Activated CD8-positive, alpha-beta memory T cell treated with anti-CD3 and anti-CD28 coated beads for 48 hours (primary cell): ENCODE data around the gene TMEM258.

Source experiments
- DNase-seq, 3 experiments: peaks; one replicate each; pipeline ENCODE4 v3.0.0-alpha.2; 2020; ENCODE audit warnings: low read depth in 2 of 3, low spot score in 2 of 3

The TMEM258 gene

DNA sequence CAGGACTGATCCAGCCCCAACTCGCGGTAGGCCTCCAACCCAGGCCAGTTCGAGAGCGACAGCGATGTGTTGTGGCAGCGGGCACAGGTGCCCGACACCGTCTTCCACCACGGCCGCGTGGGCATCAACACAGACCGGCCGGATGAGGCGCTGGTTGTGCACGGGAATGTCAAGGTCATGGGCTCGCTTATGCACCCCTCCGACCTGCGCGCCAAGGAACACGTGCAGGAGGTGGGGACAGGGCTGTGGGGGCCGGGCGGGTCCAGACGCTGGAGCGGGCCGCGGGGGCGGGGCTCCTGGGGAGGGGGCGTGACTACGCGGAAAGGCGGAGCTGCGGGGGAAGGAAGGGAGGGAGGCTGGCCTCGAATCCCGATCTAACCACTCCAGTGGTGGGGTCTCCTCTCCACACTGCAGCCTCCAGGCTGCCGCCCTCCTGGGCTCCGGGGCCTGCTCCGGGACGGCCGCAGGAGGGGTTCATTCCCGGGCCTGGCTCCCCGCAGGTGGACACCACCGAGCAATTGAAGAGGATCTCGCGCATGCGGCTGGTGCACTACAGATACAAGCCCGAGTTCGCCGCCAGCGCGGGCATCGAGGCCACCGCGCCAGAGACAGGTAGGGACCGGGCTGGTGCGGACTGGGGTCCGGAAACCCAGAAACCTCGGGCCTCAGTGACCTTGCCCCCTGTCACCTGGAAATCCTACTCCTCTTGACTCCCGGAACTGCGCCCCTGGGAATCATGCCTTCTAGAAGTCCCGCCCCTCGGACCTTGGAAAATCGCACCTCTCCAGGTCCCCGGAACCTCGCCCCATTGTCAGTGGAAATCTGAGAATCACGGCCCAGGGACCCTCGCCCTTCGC, 14.9 kb downstream of the TMEM258 start:
- peak in 2 of 3 experiments; percentile 16 to 26 for DNase-seq

DNA sequence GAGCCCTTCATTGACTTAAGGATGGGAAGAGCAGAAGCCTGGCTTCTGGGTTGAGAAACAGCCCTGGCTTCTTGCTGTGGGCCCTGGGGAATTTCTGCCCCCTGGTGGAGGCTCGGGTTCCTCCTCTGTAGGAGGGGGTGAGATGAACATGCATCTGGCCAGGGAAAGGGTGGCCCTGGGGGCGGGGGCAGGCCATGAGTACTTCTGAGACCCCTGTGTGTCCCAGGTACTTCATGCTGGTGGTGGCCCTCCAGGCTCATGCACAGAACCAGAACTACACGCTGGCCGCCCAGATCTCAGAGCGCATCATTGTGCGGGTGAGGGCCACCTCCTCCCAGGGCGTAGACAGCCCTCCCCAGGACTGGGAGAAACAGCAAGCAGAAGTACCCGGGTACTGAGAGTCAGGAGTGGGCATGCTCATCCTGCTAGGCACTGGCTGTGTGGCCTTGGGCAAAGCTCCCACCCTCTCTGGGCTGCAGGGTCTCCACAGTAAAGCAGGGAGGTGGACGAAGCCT, 15.8 kb downstream of the TMEM258 start:
- DNase-seq, result peak in 2 of 3 experiments; percentile 46 to 49

DNA sequence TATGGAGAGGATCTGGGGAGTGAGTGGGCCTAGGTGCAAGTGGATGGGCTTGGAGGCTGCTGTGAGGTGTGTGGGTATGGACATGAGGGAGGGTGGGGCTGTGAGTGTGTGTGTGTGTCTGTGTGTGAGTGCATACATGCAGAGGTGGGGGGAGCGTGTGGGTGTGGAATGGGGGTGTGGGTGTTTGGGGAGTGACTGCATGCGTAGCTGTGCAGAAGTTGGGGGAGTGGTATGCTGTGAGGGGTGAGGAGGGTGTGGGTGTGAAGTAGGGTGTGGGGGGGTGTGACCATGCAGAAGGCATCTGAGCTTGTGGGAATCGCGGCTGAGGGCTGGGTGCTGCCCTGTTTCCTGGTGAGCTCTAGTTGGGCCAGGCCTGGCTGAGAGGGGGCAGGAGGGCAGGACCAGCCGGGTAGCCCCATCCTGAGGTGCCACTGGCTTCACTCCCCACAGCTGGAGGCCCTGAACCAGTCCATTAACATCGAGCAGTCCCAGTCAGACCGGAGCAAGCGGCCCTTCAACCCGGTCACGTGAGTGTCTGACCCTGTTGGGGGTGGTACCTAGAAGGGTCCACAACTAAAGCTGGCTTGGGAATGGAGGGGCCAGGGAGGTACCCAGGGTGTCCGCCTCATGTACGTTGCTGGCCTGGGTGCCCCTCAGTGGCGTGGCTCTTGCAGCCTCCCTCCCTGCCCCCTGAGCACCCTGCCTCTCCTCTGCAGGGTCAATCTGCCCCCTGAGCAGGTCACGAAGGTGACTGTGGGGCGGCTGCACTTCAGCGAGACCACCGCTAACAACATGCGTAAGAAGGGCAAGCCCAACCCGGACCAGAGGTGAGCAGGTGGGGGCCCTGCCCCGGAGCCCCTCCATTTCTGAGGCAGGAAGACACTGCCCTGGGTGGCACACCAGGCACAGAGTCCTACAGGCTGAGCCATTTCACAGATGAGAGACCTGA, 16.5 kb downstream of the TMEM258 start:
- DNase-seq, result no peak

DNA sequence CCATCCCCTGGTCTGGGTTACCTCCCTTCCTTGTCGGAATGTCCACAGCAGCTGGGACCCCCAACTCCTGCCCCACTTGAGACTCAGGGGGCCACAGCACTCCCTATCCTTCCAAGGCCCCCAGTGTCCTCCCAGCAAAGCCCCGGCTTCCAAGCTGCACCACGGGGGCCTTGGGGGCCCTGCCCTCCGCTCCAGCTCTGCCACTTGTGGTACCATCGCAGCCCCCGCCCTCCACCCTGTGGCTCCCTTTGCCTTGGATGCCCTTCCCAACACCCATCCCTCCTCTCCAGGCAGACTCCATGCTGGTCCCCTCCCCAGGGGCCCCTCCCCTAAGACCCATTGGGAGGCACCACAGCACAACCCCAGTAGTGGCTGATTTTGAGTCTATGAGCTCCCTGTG, 17.3 kb downstream of the TMEM258 start:
- no peak for DNase-seq

DNA sequence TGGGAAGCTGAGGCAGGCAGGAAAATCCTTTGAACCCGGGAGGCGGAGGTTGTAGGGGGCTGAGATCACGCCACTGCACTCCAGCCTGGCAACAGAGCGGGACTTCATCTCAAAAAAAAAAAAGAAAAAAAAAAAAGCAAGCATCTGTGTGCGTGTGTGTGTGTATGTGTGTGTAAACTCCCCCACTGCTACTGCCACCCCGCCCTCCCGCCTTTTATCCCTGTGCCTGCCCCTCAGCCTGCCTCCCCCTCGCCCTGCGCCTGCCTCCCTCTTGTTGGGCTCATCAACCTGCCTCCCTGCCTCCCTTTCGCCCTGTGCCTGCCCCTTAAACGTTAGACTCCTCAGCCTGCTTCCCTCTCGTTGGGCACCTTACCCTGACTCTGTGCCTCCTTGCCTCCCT, 18.0 kb downstream of the TMEM258 start:
- DNase-seq, result no peak

DNA sequence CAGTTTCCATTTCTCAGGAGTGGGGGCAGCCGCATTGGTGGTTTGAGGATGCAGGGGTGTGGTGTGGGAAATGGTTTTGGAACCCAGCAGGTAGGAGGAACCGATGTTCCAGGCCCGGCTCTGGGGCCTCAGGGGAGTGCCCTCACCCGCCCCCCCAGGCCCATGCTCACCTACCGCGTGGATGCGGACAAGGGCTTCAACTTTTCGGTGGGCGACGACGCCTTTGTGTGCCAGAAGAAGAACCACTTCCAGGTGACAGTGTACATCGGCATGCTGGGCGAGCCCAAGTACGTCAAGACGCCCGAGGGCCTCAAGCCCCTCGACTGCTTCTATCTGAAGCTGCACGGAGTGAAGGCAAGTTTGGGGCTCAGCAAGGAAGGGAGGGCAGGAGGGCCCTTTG, 18.6 kb downstream of the TMEM258 start:
- no peak for DNase-seq

DNA sequence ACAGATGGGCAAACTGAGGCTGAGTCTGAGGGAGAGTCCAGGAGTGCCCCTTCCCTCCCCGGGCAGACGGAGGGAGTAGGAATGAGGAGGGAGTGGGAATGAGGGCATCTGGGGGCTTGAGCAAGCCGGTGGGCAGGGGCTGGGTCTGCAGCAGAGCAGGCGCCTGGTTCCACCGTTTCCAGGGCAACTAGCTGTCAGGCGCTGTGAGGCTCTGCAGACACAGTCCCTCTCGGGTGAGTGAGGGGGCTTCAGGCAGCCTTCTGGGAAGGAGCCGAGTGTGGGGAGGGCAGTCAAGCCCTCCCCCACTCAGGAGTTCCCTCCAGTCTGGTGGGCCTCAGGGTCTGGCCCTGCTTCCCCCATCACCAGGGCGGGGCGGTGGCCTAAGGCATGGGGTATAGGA, 19.0 kb downstream of the TMEM258 start:
- no peak for DNase-seq

DNA sequence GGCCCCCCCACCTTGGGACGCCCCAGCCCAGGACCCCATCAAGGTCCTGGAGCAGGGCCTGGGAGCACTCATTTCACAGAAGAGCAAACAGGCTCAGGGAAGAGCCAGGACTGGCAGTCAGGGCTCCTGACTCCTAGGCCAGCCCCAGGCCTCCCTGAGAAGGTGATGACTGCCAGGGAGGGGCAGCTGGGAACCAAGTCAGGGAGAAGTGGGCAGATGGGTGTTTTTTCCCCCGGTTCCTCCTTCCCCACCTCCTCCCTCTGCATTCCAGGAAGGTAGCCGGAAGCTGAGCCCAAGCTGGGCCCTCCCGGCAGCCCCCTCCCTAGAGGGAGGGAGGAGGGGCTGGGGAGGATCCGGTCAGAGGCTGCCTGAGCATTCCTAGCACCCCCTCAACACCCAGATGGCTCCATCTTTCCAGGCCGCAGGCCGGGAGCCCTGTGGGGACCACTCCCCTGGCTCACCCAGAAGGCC, 20.4 kb downstream of the TMEM258 start:
- no peak for DNase-seq

DNA sequence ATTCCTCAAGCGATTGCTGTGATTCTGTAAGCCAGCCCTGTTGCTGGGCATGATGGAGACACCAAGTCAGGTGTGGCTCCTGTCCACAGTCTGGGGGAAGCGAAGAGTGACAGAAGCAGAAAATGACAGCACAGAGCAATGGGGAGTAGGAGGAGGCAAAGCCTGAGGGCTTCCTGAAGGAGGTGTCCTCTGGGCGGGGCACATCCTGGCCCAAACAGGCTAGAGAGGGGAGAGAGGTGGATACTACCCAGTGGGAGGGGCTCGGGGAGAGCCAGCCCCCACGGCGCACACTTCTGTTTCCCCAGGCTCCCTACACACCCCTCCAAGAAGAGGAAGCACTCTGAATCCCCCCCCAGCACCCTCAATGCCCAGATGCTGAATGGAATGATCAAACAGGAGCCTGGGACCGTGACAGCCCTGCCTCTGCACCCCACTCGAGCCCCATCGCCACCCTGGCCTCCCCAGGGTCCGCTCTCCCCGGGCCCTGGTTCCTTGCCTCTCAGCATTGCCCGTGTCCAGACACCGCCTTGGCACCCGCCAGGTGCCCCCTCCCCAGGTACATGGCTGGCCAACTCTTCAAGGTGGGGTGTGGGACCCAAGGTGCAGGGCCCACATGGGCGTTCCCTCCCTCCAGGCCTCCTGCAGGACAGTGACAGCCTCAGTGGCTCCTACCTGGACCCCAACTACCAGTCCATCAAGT, 21.1 kb downstream of the TMEM258 start:
- no peak for DNase-seq

DNA sequence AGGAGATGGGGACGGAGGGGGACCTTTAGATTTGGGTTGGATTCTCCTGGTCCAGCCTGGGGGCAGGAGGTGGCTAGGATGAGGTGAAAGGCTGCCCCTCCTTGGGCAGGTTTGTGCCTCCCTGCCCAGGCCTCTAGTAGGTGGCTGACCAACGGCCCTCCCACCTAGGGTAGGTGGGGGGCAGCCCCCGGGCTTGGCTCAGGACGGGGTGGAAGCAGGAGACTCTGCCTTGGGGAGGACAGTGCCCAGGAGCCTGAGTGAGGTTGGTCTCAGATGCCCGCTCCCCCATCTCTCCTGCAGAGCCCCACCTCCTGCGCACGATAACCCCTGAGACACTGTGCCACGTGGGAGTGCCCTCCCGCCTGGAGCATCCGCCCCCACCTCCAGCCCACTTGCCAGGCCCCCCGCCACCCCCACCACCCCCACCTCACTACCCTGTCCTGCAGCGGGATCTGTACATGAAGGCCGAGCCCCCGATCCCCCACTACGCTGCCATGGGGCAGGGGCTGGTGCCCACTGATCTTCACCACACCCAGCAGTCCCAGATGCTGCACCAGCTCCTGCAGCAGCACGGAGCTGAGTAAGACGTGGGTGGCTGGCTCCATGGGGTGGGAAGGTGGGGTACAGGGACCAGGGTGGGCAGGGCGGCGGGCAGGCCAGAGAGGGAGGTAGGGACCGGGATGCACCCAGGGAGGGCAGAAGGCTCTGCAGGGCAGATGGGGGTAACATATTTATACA, 22.3 kb downstream of the TMEM258 start:
- no peak for DNase-seq

DNA sequence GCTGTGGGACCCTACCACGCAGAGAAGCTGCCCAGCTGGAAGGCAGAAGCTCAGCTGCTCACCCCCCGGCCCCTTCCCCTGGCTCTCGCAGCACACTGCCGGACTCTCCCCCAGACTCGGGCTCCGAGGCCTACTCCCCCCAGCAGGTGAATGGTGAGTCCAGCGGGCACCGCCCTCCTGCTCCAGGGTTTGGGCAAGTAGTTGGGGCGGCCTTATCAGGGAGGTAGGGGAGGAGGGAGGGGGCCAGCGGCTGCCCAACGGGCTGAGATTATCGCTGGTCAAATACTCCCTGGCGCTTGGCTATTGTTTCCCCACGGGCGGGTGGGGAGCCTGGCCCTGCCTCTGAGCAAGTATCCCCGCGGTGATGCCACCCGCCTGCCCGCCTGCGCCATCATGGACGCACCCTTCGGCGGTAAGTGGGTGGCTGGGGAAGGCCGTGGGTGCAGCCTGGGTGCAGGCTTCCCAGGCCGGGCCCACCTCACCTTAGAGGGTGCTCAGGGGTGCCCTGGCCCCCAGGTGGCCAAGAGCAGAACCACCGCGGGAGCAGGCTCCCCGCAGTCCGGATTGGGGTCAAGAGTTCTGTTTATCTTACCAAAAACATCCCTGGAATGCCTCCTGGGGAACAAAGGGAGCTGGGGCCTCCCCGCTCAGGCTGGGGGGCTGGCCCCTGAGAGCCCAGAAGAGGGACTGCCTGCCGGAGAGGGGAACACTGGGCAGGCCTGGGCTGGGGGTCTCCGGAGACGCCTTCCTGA, 23.1 kb downstream of the TMEM258 start:
- DNase-seq, result no peak

DNA sequence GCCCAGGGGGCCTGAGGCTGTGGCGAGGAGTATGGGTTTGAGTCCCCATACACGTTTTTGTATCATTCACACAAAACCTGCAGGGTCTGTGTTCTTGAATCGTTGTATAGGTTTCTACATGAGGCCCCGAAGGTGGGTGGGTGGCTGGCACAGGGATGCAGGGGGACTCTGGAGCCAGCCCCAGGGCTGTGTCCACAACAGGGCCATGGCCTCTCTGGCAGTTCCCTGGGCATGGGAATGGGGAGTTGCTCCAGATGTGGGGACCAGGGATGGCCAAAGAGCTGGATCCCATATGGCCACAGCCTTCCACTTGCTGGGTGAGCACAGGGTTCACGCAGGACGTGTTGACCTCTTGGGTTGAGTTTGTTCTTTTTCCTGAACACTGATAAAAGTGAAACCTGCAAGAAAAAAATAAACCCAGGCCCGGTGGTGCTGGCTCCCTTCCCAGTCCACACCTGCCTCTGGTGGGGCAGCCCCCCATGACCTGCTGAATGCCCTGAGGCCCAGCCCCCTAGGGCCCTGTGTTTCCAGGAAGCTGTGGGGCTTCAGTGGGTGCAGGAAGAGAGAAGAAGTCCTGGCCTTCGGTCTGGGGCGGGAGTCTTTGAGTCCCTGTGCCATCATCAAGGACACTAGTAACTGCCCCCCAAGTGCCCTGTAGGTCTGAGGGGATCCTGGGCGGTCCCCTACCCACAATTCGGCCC, 23.9 kb downstream of the TMEM258 start:
- DNase-seq, result no peak

DNA sequence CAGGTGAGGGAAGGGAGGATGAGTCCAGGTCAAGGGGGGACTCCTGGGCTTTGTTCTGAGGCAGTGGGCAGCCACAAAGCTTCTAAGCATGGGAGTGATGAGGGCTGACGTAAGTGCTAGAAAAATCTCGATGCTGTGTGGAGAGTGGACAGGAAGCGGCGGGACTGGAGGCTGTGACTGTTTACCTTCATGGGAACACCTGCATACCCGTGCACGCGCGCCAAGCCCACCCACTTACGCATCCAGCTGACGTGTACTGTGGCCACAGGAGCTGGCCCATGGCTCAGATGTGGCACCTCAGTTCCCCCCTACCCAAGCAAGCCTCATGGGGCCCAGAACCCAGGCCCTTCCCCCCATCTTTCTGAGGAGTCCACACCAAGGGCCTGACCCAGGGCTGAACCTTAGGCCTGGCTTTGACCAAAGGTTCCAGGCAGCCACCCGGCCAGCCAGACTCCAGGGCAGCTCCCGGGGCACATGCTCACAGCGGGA, 26.0 kb downstream of the TMEM258 start:
- no peak for DNase-seq

DNA sequence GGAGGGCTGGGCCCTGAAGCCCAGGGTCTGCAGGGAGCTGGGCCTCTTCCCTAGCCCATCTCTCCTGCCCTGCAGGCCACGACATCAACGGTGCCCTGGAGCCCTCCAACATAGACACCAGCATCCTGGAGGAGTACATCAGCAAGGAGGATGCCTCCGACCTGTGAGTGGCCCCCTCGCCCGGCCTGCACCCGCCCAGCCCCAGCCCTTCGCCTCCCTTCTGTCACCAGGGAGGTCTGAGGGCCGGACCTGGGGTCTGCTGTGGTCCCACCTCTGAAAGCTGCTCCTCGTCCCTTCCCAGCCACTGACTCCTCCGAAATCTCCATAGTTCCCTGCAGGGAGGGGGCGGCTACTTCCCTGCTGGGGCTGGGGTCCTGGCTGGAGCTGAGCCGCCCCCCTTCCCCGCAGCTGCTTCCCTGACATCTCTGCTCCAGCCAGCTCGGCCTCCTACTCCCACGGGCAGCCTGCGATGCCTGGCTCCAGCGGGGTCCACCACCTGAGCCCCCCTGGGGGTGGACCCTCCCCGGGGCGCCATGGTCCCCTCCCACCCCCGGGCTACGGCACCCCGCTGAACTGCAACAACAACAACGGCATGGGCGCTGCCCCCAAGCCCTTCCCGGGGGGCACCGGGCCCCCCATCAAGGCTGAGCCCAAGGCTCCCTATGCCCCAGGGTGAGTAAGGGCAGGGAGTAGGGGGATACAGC, 26.7 kb downstream of the TMEM258 start:
- no peak for DNase-seq

DNA sequence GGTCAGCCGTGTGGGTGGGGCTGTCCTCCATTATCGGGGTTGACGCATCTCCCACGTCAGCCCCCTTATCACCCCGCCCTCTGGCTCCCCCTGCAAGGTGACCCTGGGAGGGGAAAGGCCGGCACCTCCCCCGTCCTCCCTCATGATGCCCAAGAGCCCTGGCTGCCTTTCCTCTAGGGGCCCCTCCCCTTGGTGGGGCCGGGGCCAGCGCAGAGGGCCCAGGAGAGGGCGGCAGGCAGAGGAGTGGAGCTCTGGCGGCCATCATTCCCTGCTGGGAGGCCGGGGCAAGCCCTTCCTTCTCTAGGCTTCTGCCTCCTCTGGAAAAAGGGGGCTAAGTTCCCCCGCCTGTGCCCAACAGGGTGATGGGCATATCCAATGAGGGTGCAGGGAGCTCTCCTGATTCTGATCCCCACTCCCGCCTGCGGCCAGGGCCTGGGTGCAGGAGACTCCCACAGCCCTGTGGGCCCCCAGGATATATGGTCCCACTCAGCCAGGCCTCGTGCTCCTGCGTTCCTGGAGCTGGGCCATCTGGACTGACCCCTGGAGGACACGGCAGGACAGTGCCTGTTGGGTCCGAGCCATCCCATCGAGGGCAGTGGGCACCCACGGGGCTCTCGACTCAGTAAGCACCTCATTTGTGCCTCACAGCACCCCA, 27.7 kb downstream of the TMEM258 start:
- DNase-seq, result no peak

DNA sequence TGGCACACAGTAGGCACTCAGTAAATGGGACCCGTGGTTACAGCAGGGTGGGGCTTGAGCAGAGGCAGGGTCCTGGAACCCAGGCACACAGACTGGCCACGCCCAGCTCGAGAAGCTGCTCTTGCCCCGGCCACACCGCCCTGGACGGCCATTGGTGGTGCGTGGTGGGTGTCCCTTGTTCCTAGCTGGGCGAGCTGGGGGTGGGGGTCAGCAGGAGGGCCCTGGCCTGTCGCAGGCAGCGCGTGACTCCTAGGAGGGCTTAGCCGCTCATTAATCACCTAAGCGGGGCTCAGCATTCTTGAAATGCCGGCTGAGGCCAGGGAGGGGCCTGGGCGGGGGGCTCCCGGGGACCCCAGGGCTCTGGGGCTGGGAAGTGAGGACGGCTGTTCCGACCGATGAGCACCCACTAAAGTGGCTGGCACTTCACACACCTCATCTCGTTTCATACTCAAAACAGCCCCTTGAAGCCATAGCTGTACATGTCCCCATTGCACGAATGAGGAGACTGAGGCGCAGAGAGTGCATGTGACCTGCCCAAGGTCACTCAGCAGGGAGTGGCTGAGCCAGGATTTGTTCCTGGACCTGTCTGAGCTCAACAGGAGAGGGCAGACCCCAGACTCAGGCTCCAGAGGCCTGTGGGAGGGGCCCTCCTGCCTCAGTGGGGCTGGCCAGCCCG, 28.3 kb downstream of the TMEM258 start:
- DNase-seq, result no peak

DNA sequence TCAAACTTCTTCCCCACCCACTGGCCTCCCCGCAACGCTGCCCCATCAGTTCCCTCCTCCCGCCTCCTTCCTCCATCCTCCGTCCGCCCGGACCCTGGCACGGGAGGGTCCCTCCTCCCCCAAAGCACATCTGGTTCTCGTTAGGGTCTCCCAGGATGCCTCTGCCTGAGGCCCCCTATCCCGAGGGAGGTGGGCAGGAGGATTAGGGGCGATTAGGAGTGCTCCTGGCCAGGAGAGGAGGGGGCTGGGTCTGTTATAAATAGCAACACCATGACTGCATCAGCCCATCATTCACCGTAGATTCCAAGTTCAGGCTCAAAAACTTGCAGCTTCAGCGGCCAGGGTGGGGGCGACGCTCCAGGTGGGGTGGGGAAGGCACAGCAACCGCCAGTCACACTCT, 29.6 kb downstream of the TMEM258 start:
- no peak for DNase-seq
